ENCODE results near the gene OR7G3.

DNA sequence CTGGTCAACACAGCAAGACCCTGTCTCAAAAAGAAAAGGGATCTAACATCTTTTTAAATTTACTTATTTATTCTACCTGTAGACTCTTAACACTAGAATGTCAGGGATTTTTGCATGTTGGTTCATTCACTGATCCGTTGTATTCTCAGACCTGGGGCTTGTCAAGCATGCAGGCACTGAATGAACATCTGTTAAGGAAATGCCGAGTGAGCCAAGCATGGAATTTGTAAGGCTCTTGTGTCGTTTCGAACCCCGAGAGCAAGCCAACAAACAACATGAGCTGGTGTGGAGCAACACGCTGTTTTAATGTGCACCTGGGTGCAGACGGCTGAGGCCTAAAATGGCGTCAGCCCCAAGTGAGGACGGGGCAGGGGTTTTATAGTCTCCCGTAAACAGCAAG lies 49.8 kb downstream of the OR7G3 start:
- TF ChIP-seq, protein P1, sequence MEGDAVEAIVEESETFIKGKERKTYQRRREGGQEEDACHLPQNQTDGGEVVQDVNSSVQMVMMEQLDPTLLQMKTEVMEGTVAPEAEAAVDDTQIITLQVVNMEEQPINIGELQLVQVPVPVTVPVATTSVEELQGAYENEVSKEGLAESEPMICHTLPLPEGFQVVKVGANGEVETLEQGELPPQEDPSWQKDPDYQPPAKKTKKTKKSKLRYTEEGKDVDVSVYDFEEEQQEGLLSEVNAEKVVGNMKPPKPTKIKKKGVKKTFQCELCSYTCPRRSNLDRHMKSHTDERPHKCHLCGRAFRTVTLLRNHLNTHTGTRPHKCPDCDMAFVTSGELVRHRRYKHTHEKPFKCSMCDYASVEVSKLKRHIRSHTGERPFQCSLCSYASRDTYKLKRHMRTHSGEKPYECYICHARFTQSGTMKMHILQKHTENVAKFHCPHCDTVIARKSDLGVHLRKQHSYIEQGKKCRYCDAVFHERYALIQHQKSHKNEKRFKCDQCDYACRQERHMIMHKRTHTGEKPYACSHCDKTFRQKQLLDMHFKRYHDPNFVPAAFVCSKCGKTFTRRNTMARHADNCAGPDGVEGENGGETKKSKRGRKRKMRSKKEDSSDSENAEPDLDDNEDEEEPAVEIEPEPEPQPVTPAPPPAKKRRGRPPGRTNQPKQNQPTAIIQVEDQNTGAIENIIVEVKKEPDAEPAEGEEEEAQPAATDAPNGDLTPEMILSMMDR (IDR thresholded peaks at IDR 0.05), result no peak
- TF ChIP-seq, protein P2, sequence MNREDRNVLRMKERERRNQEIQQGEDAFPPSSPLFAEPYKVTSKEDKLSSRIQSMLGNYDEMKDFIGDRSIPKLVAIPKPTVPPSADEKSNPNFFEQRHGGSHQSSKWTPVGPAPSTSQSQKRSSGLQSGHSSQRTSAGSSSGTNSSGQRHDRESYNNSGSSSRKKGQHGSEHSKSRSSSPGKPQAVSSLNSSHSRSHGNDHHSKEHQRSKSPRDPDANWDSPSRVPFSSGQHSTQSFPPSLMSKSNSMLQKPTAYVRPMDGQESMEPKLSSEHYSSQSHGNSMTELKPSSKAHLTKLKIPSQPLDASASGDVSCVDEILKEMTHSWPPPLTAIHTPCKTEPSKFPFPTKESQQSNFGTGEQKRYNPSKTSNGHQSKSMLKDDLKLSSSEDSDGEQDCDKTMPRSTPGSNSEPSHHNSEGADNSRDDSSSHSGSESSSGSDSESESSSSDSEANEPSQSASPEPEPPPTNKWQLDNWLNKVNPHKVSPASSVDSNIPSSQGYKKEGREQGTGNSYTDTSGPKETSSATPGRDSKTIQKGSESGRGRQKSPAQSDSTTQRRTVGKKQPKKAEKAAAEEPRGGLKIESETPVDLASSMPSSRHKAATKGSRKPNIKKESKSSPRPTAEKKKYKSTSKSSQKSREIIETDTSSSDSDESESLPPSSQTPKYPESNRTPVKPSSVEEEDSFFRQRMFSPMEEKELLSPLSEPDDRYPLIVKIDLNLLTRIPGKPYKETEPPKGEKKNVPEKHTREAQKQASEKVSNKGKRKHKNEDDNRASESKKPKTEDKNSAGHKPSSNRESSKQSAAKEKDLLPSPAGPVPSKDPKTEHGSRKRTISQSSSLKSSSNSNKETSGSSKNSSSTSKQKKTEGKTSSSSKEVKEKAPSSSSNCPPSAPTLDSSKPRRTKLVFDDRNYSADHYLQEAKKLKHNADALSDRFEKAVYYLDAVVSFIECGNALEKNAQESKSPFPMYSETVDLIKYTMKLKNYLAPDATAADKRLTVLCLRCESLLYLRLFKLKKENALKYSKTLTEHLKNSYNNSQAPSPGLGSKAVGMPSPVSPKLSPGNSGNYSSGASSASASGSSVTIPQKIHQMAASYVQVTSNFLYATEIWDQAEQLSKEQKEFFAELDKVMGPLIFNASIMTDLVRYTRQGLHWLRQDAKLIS (CRISPR knock-in tag; IDR thresholded peaks at IDR 0.05; ENCODE audit: borderline replicate concordance), result no peak
- TF ChIP-seq, protein P3, sequence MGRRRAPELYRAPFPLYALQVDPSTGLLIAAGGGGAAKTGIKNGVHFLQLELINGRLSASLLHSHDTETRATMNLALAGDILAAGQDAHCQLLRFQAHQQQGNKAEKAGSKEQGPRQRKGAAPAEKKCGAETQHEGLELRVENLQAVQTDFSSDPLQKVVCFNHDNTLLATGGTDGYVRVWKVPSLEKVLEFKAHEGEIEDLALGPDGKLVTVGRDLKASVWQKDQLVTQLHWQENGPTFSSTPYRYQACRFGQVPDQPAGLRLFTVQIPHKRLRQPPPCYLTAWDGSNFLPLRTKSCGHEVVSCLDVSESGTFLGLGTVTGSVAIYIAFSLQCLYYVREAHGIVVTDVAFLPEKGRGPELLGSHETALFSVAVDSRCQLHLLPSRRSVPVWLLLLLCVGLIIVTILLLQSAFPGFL (CRISPR knock-in tag; IDR thresholded peaks at IDR 0.05; ENCODE audit: borderline replicate concordance), result no peak
- no peak for TF ChIP-seq SMAD3 (CRISPR knock-in tag; IDR thresholded peaks at IDR 0.05; ENCODE audit: borderline replicate concordance)
- no peak for TF ChIP-seq JUN (CRISPR knock-in tag; IDR thresholded peaks at IDR 0.05)
- no peak for TF ChIP-seq ETV6 (CRISPR knock-in tag; IDR thresholded peaks at IDR 0.05)
- TF ChIP-seq FOXJ3 (CRISPR knock-in tag; IDR thresholded peaks at IDR 0.05; ENCODE audit: borderline replicate concordance), result no peak
- no peak for TF ChIP-seq ZNF219 (CRISPR knock-in tag; IDR thresholded peaks at IDR 0.05; ENCODE audit: borderline replicate concordance)
- TF ChIP-seq CBFB (CRISPR knock-in tag; IDR thresholded peaks at IDR 0.05; ENCODE audit: low read depth), result no peak
- TF ChIP-seq ZNF263 (CRISPR knock-in tag; IDR thresholded peaks at IDR 0.05; ENCODE audit: low read depth), result no peak

All from WTC11 (cell line).